CD14-positive monocyte (primary cell): ENCODE data around the gene CDH13. TPM values are rescaled to one million over a fixed set of nuclear protein-coding genes. Genes with fewer than 3 reads are reported as not detected.

Experiments used
- DNase-seq, 3 donors: peaks; one replicate each; pipeline ENCODE4 v3.0.0-alpha.2; 2011 to 2022
- H2AFZ ChIP-seq: 2 replicates; pipeline ENCODE4 v1.6.0; 2012; ENCODE audit warnings: mild to moderate bottlenecking, low read depth, low read length, inconsistent platforms; ENCODE audit not compliant: insufficient read depth, poor library complexity, severe bottlenecking
- H3K27ac ChIP-seq, 2 donors: 1 replicate in 1 of 2; 2 replicates in 1 of 2; pipeline ENCODE4 v1.5.1; 2012 to 2013; ENCODE audit warnings: low read length in 2 of 2, control low read depth in 1 of 2, inconsistent platforms in 1 of 2, low read depth in 1 of 2, mild to moderate bottlenecking in 1 of 2
- H3K27me3 ChIP-seq, 2 donors: one replicate each; pipeline versions ENCODE4 v1.6.0 to v1.6.1; 2011 to 2013; ENCODE audit warnings: low read length in 2 of 2; ENCODE audit not compliant: control insufficient read depth in 2 of 2, insufficient read depth in 2 of 2
- H3K36me3 ChIP-seq, 2 donors: replicated peaks in 1 of 2; 1 replicate in 1 of 2; 2 replicates in 1 of 2; pipeline versions ENCODE4 v1.5.1 to v1.6.1; 2012 to 2013; ENCODE audit warnings: low read length in 2 of 2, control low read depth in 1 of 2, inconsistent platforms in 1 of 2, mild to moderate bottlenecking in 1 of 2; ENCODE audit not compliant: insufficient read depth in 2 of 2, control insufficient read depth in 1 of 2
- H3K4me1 ChIP-seq, 2 donors: 1 replicate in 1 of 2; 2 replicates in 1 of 2; pipeline versions ENCODE4 v1.5.1 to v1.6.1; 2012 to 2013; ENCODE audit warnings: low read length in 2 of 2, control low read depth in 1 of 2, inconsistent platforms in 1 of 2, mild to moderate bottlenecking in 1 of 2, moderate library complexity in 1 of 2; ENCODE audit not compliant: insufficient read depth in 2 of 2, control insufficient read depth in 1 of 2
- H3K4me2 ChIP-seq: replicated peaks from 2 replicates; pipeline ENCODE3; 2012; ENCODE audit warnings: low read length, moderate library complexity, mild to moderate bottlenecking; ENCODE audit not compliant: poor library complexity, severe bottlenecking; ENCODE audit errors: extremely low read depth
- H3K4me3 ChIP-seq, 3 experiments: fragments of 200-600 bp in 1 of 3; sonication (generic) in 1 of 3; replicated peaks in 1 of 3; 1 replicate in 2 of 3; 2 replicates in 1 of 3; pipeline ENCODE4 v1.5.1; 2011 to 2013; ENCODE audit warnings: low read length in 3 of 3, mild to moderate bottlenecking in 3 of 3, control low read depth in 2 of 3, low read depth in 2 of 3, inconsistent platforms in 1 of 3, moderate library complexity in 1 of 3
- H3K79me2 ChIP-seq: 2 replicates; pipeline ENCODE4 v1.6.0; 2012; ENCODE audit warnings: mild to moderate bottlenecking, control low read depth, inconsistent platforms, low read length, moderate library complexity; ENCODE audit not compliant: insufficient read depth
- H3K9ac ChIP-seq: 2 replicates; pipeline ENCODE4 v1.6.0; 2017; ENCODE audit warnings: low read length, mild to moderate bottlenecking; ENCODE audit not compliant: insufficient read depth, poor library complexity, severe bottlenecking
- H3K9me3 ChIP-seq, 2 donors: replicated peaks in 1 of 2; 1 replicate in 1 of 2; 2 replicates in 1 of 2; pipeline versions ENCODE4 v1.5.1 to v1.6.1; 2012 to 2013; ENCODE audit warnings: low read length in 2 of 2, control low read depth in 1 of 2; ENCODE audit not compliant: control insufficient read depth in 1 of 2, insufficient read depth in 1 of 2
- H4K20me1 ChIP-seq: 2 replicates; pipeline ENCODE4 v1.6.0; 2012; ENCODE audit warnings: mild to moderate bottlenecking, low read length, control low read depth, moderate library complexity; ENCODE audit not compliant: insufficient read depth
- H3K27ac Mint-ChIP-seq, 7 donors: one replicate each; pipeline ENCODE4 v1.8.0; 2020; ENCODE audit warnings: mild to moderate bottlenecking in 7 of 7, mixed read lengths in 7 of 7, moderate library complexity in 6 of 7, inconsistent platforms in 2 of 7
- H3K27me3 Mint-ChIP-seq, 3 donors: one replicate each; pipeline ENCODE4 v1.8.0; 2021 to 2022; ENCODE audit warnings: low read depth in 3 of 3, mild to moderate bottlenecking in 3 of 3, mixed read lengths in 3 of 3, moderate library complexity in 3 of 3, inconsistent platforms in 1 of 3
- H3K36me3 Mint-ChIP-seq, 2 donors: one replicate each; pipeline ENCODE4 v1.8.0; 2020; ENCODE audit warnings: mixed read lengths in 2 of 2, inconsistent platforms in 1 of 2, mild to moderate bottlenecking in 1 of 2
- H3K4me1 Mint-ChIP-seq: one replicate; pipeline ENCODE4 v1.8.0; 2020; ENCODE audit warnings: mild to moderate bottlenecking, mixed read lengths
- H3K4me3 Mint-ChIP-seq, 2 donors: one replicate each; pipeline ENCODE4 v1.8.0; 2020; ENCODE audit warnings: mild to moderate bottlenecking in 2 of 2, mixed read lengths in 2 of 2, moderate library complexity in 1 of 2
- H3K9me3 Mint-ChIP-seq, 7 donors: one replicate each; pipeline ENCODE4 v1.8.0; 2020 to 2022; ENCODE audit warnings: mixed read lengths in 7 of 7, mild to moderate bottlenecking in 6 of 7, moderate library complexity in 6 of 7, inconsistent platforms in 2 of 7
- CTCF ChIP-seq: fragments of 200-600 bp; IDR thresholded peaks from one replicate; pipeline ENCODE4 v1.8.0; 2022; ENCODE audit warnings: antibody characterized with exemption, mild to moderate bottlenecking
- WGBS: methylation state at CpG from one replicate; pipeline ENCODE4 v1.1.5; 2013; ENCODE audit warnings: missing lambda C conversion rate; ENCODE audit not compliant: insufficient coverage; 5-methylcytosine and 5-hydroxymethylcytosine counted together
- intact Hi-C, 2 donors: fragments of 100-400 bp; cut with micrococcal nuclease; formaldehyde crosslinking; loops; one replicate each; pipeline versions ENCODE4 v1.15.0 to v1.15.1; 2023
- polyA plus RNA-seq, 3 donors: library from polyadenylated mRNA; depleted of rRNA in 1 of 3; unstranded in 2 of 3; stranded (reverse) in 1 of 3; fragments of 300-500 nt in 2 of 3; fragments of >200 nt in 1 of 3; fragmentation: Illumina TruSeq in 2 of 3; gene quantifications; 1 replicate in 2 of 3; 2 replicates in 1 of 3; pipeline ENCODE4 v1.2.3, GENCODE V29; 2012 to 2021

The CDH13 gene
- polyA plus RNA-seq, 3 donors, result 0.13 to 0.19 TPM; not detected in 1

- Histone ChIP-seq H3K9me3 (no peaks in the 10 kb centered on the region), H3K9ac (no peak overlapping the region), H3K4me1 (no peaks in the 10 kb centered on the region), H3K27ac (no peak overlapping the region), H3K4me2 (no peak overlapping the region), H4K20me1 (no peaks in the 10 kb centered on the region), H2AFZ (no peak overlapping the region), H3K36me3 (no peaks in the 10 kb centered on the region), H3K4me3 (no peak overlapping the region), H3K27me3 (no peaks in the 10 kb centered on the region), H3K79me2 (no peaks in the 10 kb centered on the region)
- Mint-ChIP-seq H3K36me3 (no peaks in the 10 kb centered on the region), H3K4me1 (no peaks in the 10 kb centered on the region), H3K27me3 (peaks cover 0 to 3% (median 2%) of the 10 kb centered on the region in 3 donors), H3K4me3 (no peak overlapping the region), H3K9me3 (peaks cover 0 to 5% (median 0%) of the 10 kb centered on the region in 7 donors), H3K27ac (no peak overlapping the region)
- DNase-seq, result no peak
- WGBS, result 98% methylated on average over 5 of the region's 7 CpGs
- intact Hi-C loops, result no loop called here
- no peak for TF ChIP-seq CTCF
Measured at GRCh38 chr16:82830944-82831343, 204.2 kb downstream of the CDH13 start.

- H3K27me3 Mint-ChIP-seq, result peaks cover 0 to 3% (median 0%) of the 10 kb centered on the region in 3 donors
- H3K4me1 Mint-ChIP-seq, result no peaks in the 10 kb centered on the region
- Histone ChIP-seq H3K27ac (no peak overlapping the region), H3K79me2 (no peaks in the 10 kb centered on the region), H3K4me1 (no peaks in the 10 kb centered on the region), H3K27me3 (no peaks in the 10 kb centered on the region), H2AFZ (no peak overlapping the region), H4K20me1 (no peaks in the 10 kb centered on the region), H3K4me2 (no peak overlapping the region), H3K4me3 (no peak overlapping the region), H3K36me3 (no peaks in the 10 kb centered on the region), H3K9ac (no peak overlapping the region), H3K9me3 (no peaks in the 10 kb centered on the region)
- H3K27ac Mint-ChIP-seq, result no peak overlapping the region
- WGBS, result 82% methylated on average over 2 of the region's 3 CpGs
- DNase-seq, result no peak
- TF ChIP-seq CTCF, result no peak
- intact Hi-C loops, result no loop called here
- H3K36me3 Mint-ChIP-seq, result no peaks in the 10 kb centered on the region
- H3K9me3 Mint-ChIP-seq, result peaks cover 0 to 4% (median 1%) of the 10 kb centered on the region in 7 donors
- H3K4me3 Mint-ChIP-seq, result no peak overlapping the region
Measured at GRCh38 chr16:82832821-82833220, 206.1 kb downstream of the CDH13 start.
